ENCODE measurements around the gene ZXDC.

- no peak for TF ChIP-seq POLR2A (IDR thresholded peaks at IDR 0.05; ENCODE audit: low read depth, low read length)
- no peak for TF ChIP-seq POLR2AphosphoS5 (IDR thresholded peaks at IDR 0.05; ENCODE audit: low read depth, low read length)
- no peak for TF ChIP-seq TAF1 (IDR thresholded peaks at IDR 0.05; ENCODE audit: borderline replicate concordance, low read depth, low read length)
These were observed 7.0 kb upstream of the ZXDC start for GRCh38 chr3:126482503-126483255.

Measured in GM12892 (cell line).